GM10847 (cell line): ENCODE measurements around the gene EHF.

Experiments
- POLR2A ChIP-seq: IDR thresholded peaks from 2 replicates; pipeline ENCODE4 v1.6.1; 2011; ENCODE audit not compliant: insufficient read length; ENCODE audit errors: extremely low read depth

EHF gene

GRCh38 chr11:34683396-34683795 is 62.5 kb downstream of the EHF start:
- TF ChIP-seq POLR2A: no peak

- TF ChIP-seq POLR2A: no peak
Measured at GRCh38 chr11:34685864-34686263, 65.0 kb downstream of the EHF start.

GRCh38 chr11:34696862-34697261 is 76.0 kb downstream of the EHF start:
- no peak for TF ChIP-seq POLR2A

- no peak for TF ChIP-seq POLR2A
Measured at GRCh38 chr11:34706709-34707461, 86.0 kb downstream of the EHF start.

- TF ChIP-seq POLR2A: no peak
Measured at GRCh38 chr11:34707462-34707840, 86.6 kb downstream of the EHF start.
